T-cell (primary cell): ENCODE results near the gene DCUN1D3. TPM values are rescaled to one million over a fixed set of nuclear protein-coding genes. Genes with fewer than 3 reads are reported as not detected.
"Not testable (repeated sequence)": the region's sequence is repeated elsewhere in the genome, so short reads cannot be mapped to it uniquely, and the experiment has no call there.

Experiments used
- ATAC-seq, 4 experiments: fragments of 200-7000 bp in 3 of 4; fragments of 150-1000 bp in 1 of 4; cut with Tn5 transposase; replicated peaks in 1 of 4; 1 replicate in 3 of 4; 2 replicates in 1 of 4; pipeline ENCODE4 v1.10.0; 2021; ENCODE audit warnings: moderate library complexity in 3 of 4, mild to moderate bottlenecking in 2 of 4, moderate number of reproducible peaks in 1 of 4
- CTCF ChIA-PET, 2 donors: fragments of 300-600 bp; sonication (Branson Sonifier 250); formaldehyde crosslinking; loops; one replicate each; lab custom pipeline; 2022; ENCODE audit warnings: antibody characterized with exemption in 2 of 2; lab: Charles Lee
- POLR2A ChIA-PET, 2 donors: fragments of 300-600 bp; sonication (Branson Sonifier 250); formaldehyde crosslinking; loops; one replicate each; lab custom pipeline; 2022; ENCODE audit warnings: antibody characterized with exemption in 2 of 2; lab: Charles Lee
- DNase-seq, 35 experiments: peaks; one replicate each; pipeline versions ENCODE4 v3.0.0 to v3.0.0-alpha.2; 2013 to 2023
- H3K27ac ChIP-seq: one replicate; pipeline ENCODE4 v1.5.1; 2013; ENCODE audit warnings: low read length
- H3K27me3 ChIP-seq, 2 experiments: replicated peaks in 1 of 2; 1 replicate in 1 of 2; 2 replicates in 1 of 2; pipeline versions ENCODE4 v1.6.1 to v1.7.0; 2013; ENCODE audit warnings: low read length in 1 of 2, mixed read lengths in 1 of 2; ENCODE audit not compliant: control insufficient read depth in 2 of 2, insufficient read depth in 2 of 2; ENCODE audit errors: extremely low read depth in 1 of 2
- H3K36me3 ChIP-seq, 2 donors: 1 replicate in 1 of 2; 2 replicates in 1 of 2; pipeline versions ENCODE4 v1.6.1 to v1.7.0; 2013; ENCODE audit warnings: low read length in 1 of 2; ENCODE audit not compliant: control insufficient read depth in 2 of 2, insufficient read depth in 1 of 2; ENCODE audit errors: extremely low read depth in 1 of 2
- H3K4me1 ChIP-seq, 2 experiments: 1 replicate in 1 of 2; 2 replicates in 1 of 2; pipeline versions ENCODE4 v1.6.1 to v1.7.0; 2013; ENCODE audit warnings: low read length in 2 of 2, mixed read lengths in 1 of 2; ENCODE audit not compliant: insufficient read depth in 2 of 2, control insufficient read depth in 1 of 2; ENCODE audit errors: extremely low read depth in 1 of 2
- H3K4me3 ChIP-seq, 2 donors: 1 replicate in 1 of 2; 2 replicates in 1 of 2; pipeline versions ENCODE4 v1.5.1 to v1.7.0; 2013; ENCODE audit warnings: mild to moderate bottlenecking in 2 of 2, low read length in 1 of 2, moderate library complexity in 1 of 2; ENCODE audit not compliant: control insufficient read depth in 1 of 2; ENCODE audit errors: extremely low read depth in 1 of 2
- H3K9me3 ChIP-seq: 2 replicates; pipeline ENCODE4 v1.7.0; 2013
- H3K27ac Mint-ChIP-seq, 2 donors: one replicate each; pipeline ENCODE4 v1.8.0; 2020 to 2021; ENCODE audit warnings: mild to moderate bottlenecking in 2 of 2, mixed read lengths in 2 of 2
- H3K27me3 Mint-ChIP-seq, 2 donors: one replicate each; pipeline ENCODE4 v1.8.0; 2021 to 2022; ENCODE audit warnings: mixed read lengths in 2 of 2
- H3K36me3 Mint-ChIP-seq: one replicate; pipeline ENCODE4 v1.8.0; 2021; ENCODE audit warnings: mixed read lengths
- H3K4me1 Mint-ChIP-seq, 3 donors: one replicate each; pipeline ENCODE4 v1.8.0; 2020 to 2022; ENCODE audit warnings: mixed read lengths in 3 of 3, mild to moderate bottlenecking in 1 of 3
- H3K4me3 Mint-ChIP-seq, 3 donors: one replicate each; pipeline ENCODE4 v1.8.0; 2020 to 2022; ENCODE audit warnings: mild to moderate bottlenecking in 3 of 3, mixed read lengths in 3 of 3, moderate library complexity in 3 of 3
- H3K9me3 Mint-ChIP-seq, 3 donors: one replicate each; pipeline ENCODE4 v1.8.0; 2020 to 2022; ENCODE audit warnings: mixed read lengths in 3 of 3
- WGBS: methylation state at CpG from one replicate; pipeline ENCODE4 v1.1.5; 2013; ENCODE audit warnings: missing lambda C conversion rate; ENCODE audit not compliant: insufficient coverage; 5-methylcytosine and 5-hydroxymethylcytosine counted together
- total RNA-seq, 35 experiments: library from RNA in 6 of 35; stranded (reverse) in 6 of 35; fragments of 120-200 nt in 1 of 35; gene quantifications; one replicate each; pipeline versions ENCODE4 v1.2.1 to v1.2.4 and lab custom pipeline; 2013 to 2026

DCUN1D3 gene
- total RNA-seq, 5 donors from 2014 or later (not counting 1 experiment from before 2014, with no cell fraction given), result 3.3 to 7.5 (median 5.7) TPM

GRCh38 chr16:20807862-20808261 is 92.3 kb downstream of the DCUN1D3 start:
- Histone ChIP-seq H3K4me1 (peaks cover 0 to 16% of the 10 kb centered on the region in 2 experiments), H3K9me3 (no peaks in the 10 kb centered on the region), H3K4me3 (no peak overlapping the region), H3K27ac (no peak overlapping the region), H3K36me3 (no peaks in the 10 kb centered on the region), H3K27me3 (no peaks in the 10 kb centered on the region)
- Mint-ChIP-seq H3K27ac (peak overlapping the region; percentile 16 to 21), H3K27me3 (no peaks in the 10 kb centered on the region), H3K4me3 (peak overlapping the region; percentile 98 to 99 (median 98)), H3K4me1 (peaks cover 18 to 23% (median 22%) of the 10 kb centered on the region in 3 donors), H3K36me3 (no peaks in the 10 kb centered on the region), H3K9me3 (no peaks in the 10 kb centered on the region)
- WGBS, result 98% methylated on average over 5 of the region's 11 CpGs
- CTCF ChIA-PET, result interaction anchor here (0.6 to 1.2 kb wide), 4 partner anchors 10 to 203 kb away, joined by 3 to 7 read pairs (median 3); no protein-coding TSS in a partner anchor
- DNase-seq, result no peak
- POLR2A ChIA-PET, result no interaction called here
- no peak for ATAC-seq

- Histone ChIP-seq H3K4me3 (peak within 1 kb of the TSS; percentile 85 to 95), H3K4me1 (peaks cover 0 to 16% of the 10 kb centered on the region in 2 experiments), H3K27ac (peak within 1 kb of the TSS; percentile 77), H3K9me3 (no peaks in the 10 kb centered on the region), H3K36me3 (no peaks in the 10 kb centered on the region), H3K27me3 (no peaks in the 10 kb centered on the region)
- H3K4me3 Mint-ChIP-seq, result peak within 1 kb of the TSS; percentile 98 to 99 (median 98)
- ChIA-PET CTCF (interaction anchor here (0.6 to 1.2 kb wide), 5 partner anchors 43 to 322 kb away, joined by 3 to 4 read pairs (median 3); partner anchors contain the start of gene ACSM3 (in 1 of the 2)), POLR2A (interaction anchor here (0.6 kb wide), 2 partner anchors 44 to 1383 kb away, joined by 3 to 5 read pairs; no protein-coding TSS in a partner anchor)
- DNase-seq, result peak; percentile 44 to 79 (median 65)
- H3K4me1 Mint-ChIP-seq, result peaks cover 18 to 23% (median 22%) of the 10 kb centered on the region in 3 donors
- no peaks in the 10 kb centered on the region for H3K27me3 Mint-ChIP-seq
- H3K27ac Mint-ChIP-seq, result peak within 1 kb of the TSS; percentile 94 to 95
- no peaks in the 10 kb centered on the region for H3K9me3 Mint-ChIP-seq
- ATAC-seq, result peak; percentile 87 to 92 (median 88)
- WGBS, result 1% methylated on average over 68 of the region's 74 CpGs
- no peaks in the 10 kb centered on the region for H3K36me3 Mint-ChIP-seq
These were observed 93.7 kb downstream of the DCUN1D3 start, which contains the start of the genes ERI2 and REXO5 for GRCh38 chr16:20806168-20807050. ERI2 (minus strand) TSS chr16:20806472; CDS start chr16:20806430, 42 bp downstream. REXO5 (plus strand) TSS chr16:20806527; CDS start chr16:20806954, 427 bp downstream.

- H3K36me3 Mint-ChIP-seq, H3K9me3 ChIP-seq, H3K36me3 ChIP-seq, POLR2A ChIA-PET, H3K27me3 Mint-ChIP-seq, H3K27me3 ChIP-seq, H3K9me3 Mint-ChIP-seq: not testable (repeated sequence)
- Histone ChIP-seq H3K4me3 (peak overlapping the region; percentile 85 to 95), H3K4me1 (peaks cover 0 to 16% of the 10 kb centered on the region in 2 experiments), H3K27ac (peak overlapping the region; percentile 77)
- CTCF ChIA-PET, result interaction anchor here in 1 of 2 donors (1.0 kb wide), 1 partner anchor 69 kb away, joined by 3 read pairs; no protein-coding TSS in a partner anchor
- 57% methylated on average over 11 of the region's 12 CpGs for WGBS
- peak in 2 of 35 experiments; percentile 0 to 1 for DNase-seq
- H3K4me3 Mint-ChIP-seq, result peak overlapping the region; percentile 98 to 99 (median 98)
- H3K4me1 Mint-ChIP-seq, result peaks cover 18 to 23% (median 19%) of the 10 kb centered on the region in 3 donors
- peak overlapping the region; percentile 94 to 95 for H3K27ac Mint-ChIP-seq
- ATAC-seq, result peak in 1 of 4 experiments; percentile 3
These were observed 94.4 kb downstream of the DCUN1D3 start for GRCh38 chr16:20805684-20806167.

Other genes starting within 250 kb of the DCUN1D3 start
- gene ACSM1, start 202.7 kb downstream of the DCUN1D3 start, total RNA-seq, result under 1 TPM; 0.46 to 0.76 (median 0.58) TPM
- 10 to 100 TPM; 57.0 to 96.2 (median 61.4) TPM for gene THUMPD1, start 158.5 kb downstream of the DCUN1D3 start, total RNA-seq
- gene ACSM3, start 136.3 kb downstream of the DCUN1D3 start, total RNA-seq, result 1 to 10 TPM; 6.4 to 9.2 (median 8.9) TPM
- 1 to 10 TPM; 2.3 to 3.0 (median 2.4) TPM for gene ERI2, start 93.9 kb downstream of the DCUN1D3 start, total RNA-seq
- gene REXO5, start 93.8 kb downstream of the DCUN1D3 start, total RNA-seq, result 1 to 10 TPM in 1 of 5 donors, under 1 TPM in 4; 0.57 to 1.7 (median 0.89) TPM
- gene LYRM1, start 413 bp upstream of the DCUN1D3 start, total RNA-seq, result 10 to 100 TPM; 16.2 to 23.6 (median 19.6) TPM